ENCODE results near the gene TRPV5. TPM values are rescaled to one million over a fixed set of nuclear protein-coding genes. Genes with fewer than 3 reads are reported as not detected.
A peak's percentile ranks its signal among the peaks of the same experiment; 100 is the strongest.

The TRPV5 gene
- total RNA-seq, 2 experiments from 2014 or later: 0.06 TPM; not detected in 1

GRCh38 chr7:142910031-142910433, 23.5 kb downstream of the TRPV5 start:
- H2AFZ ChIP-seq (ENCODE audit: low read length): no peak overlapping the region
- H3K27ac ChIP-seq (ENCODE audit: low read depth, low read length, poor library complexity, severe bottlenecking): no peak overlapping the region
- H3K4me2 ChIP-seq (ENCODE audit: low read length): no peak overlapping the region
- BruUV-seq (replicated peaks): no TSS peak
- ChIA-PET CTCF (ENCODE audit: unreplicated experiment) (no interaction called here), POLR2A (no interaction called here)
- intact Hi-C loops (cut with micrococcal nuclease; ENCODE audit: unreplicated experiment): no loop called here
- no peak overlapping the region for H3K4me3 ChIP-seq (ENCODE audit: low read depth, low read length, poor library complexity, severe bottlenecking)
- no peaks in the 10 kb centered on the region for H3K36me3 ChIP-seq (ENCODE audit: insufficient read depth, low read length)
- no peaks in the 10 kb centered on the region for H4K20me1 ChIP-seq (ENCODE audit: insufficient read depth, low read length)
- DNase-seq (ENCODE audit: low spot score): no peak
- H3K9me2 ChIP-seq (ENCODE audit: insufficient read depth, low read length): no peaks in the 10 kb centered on the region
- H3K4me1 ChIP-seq (ENCODE audit: insufficient read depth, low read length, poor library complexity, severe bottlenecking): no peaks in the 10 kb centered on the region
- no peaks in the 10 kb centered on the region for H3K79me2 ChIP-seq (ENCODE audit: insufficient read depth, low read depth, low read length)
- TF ChIP-seq EZH2phosphoT487 (IDR thresholded peaks at IDR 0.05; ENCODE audit: borderline replicate concordance, low read depth, low read length) (no peak), CTCF (conservative IDR thresholded peaks at IDR 0.05; ENCODE audit: low read length) (no peak)
- H3K9me3 ChIP-seq (ENCODE audit: low read length): no peaks in the 10 kb centered on the region

GRCh38 chr7:142908921-142909890, 24.3 kb downstream of the TRPV5 start:
- DNase-seq (ENCODE audit: low spot score): peak; percentile 23
- H3K9me3 ChIP-seq (ENCODE audit: low read length): peaks cover 6% of the 10 kb centered on the region; the same call in 1 of the 2 replicates

More at GRCh38 chr7:142908921-142909890, 24.3 kb downstream of the TRPV5 start:
- CTCF ChIA-PET (ENCODE audit: unreplicated experiment): no interaction called here
- no peak overlapping the region for H3K27ac ChIP-seq (ENCODE audit: low read depth, low read length, poor library complexity, severe bottlenecking)
- no peaks in the 10 kb centered on the region for H4K20me1 ChIP-seq (ENCODE audit: insufficient read depth, low read length)
- H3K9me2 ChIP-seq (ENCODE audit: insufficient read depth, low read length): no peaks in the 10 kb centered on the region
- POLR2A ChIA-PET: no interaction called here
- no peak overlapping the region for H3K4me3 ChIP-seq (ENCODE audit: low read depth, low read length, poor library complexity, severe bottlenecking)
- TF ChIP-seq EZH2phosphoT487 (IDR thresholded peaks at IDR 0.05; ENCODE audit: borderline replicate concordance, low read depth, low read length) (no peak), CTCF (conservative IDR thresholded peaks at IDR 0.05; ENCODE audit: low read length) (peak; percentile 73)
- no TSS peak for BruUV-seq (replicated peaks)
- H3K4me2 ChIP-seq (ENCODE audit: low read length): no peak overlapping the region
- H3K79me2 ChIP-seq (ENCODE audit: insufficient read depth, low read depth, low read length): no peaks in the 10 kb centered on the region
- H2AFZ ChIP-seq (ENCODE audit: low read length): no peak overlapping the region
- intact Hi-C loops (cut with micrococcal nuclease; ENCODE audit: unreplicated experiment): loop anchor here (1.0 kb wide), 1 partner anchor 306 kb away; no protein-coding TSS in a partner anchor
- H3K4me1 ChIP-seq (ENCODE audit: insufficient read depth, low read length, poor library complexity, severe bottlenecking): no peaks in the 10 kb centered on the region
- H3K36me3 ChIP-seq (ENCODE audit: insufficient read depth, low read length): no peaks in the 10 kb centered on the region

All from OCI-LY7 (cell line).